SK-N-SH (cell line): ENCODE measurements around the gene CD101. TPM values are rescaled to one million over a fixed set of nuclear protein-coding genes. Genes with fewer than 3 reads are reported as not detected.

Experiments used
- CTCF ChIA-PET: fragments of 300-600, 350-600 bp; formaldehyde crosslinking; extraction: SDS; loops from one replicate; lab custom pipeline; 2021; lab: Yijun Ruan, JAX
- POLR2A ChIA-PET: fragments of 350-600 bp; sonication (Branson Sonifier 250); formaldehyde crosslinking; extraction: SDS; loops from one replicate; lab custom pipeline; 2020; ENCODE audit warnings: antibody characterized with exemption, inconsistent platforms; lab: Yijun Ruan, JAX
- DNase-seq: peaks from one replicate; pipeline ENCODE4 v3.0.0; 2012
- H2AFZ ChIP-seq: fragments of 200-600 bp; sonication (generic); 2 replicates; pipeline ENCODE4 v1.8.1; 2016; ENCODE audit warnings: antibody characterized with exemption, mild to moderate bottlenecking, low read depth
- H3F3A ChIP-seq: fragments of 200-600 bp; sonication (generic); replicated peaks from 2 replicates; pipeline ENCODE3; 2016; ENCODE audit warnings: antibody characterized with exemption, mild to moderate bottlenecking; ENCODE audit not compliant: insufficient read depth
- H3K27ac ChIP-seq, 2 experiments: fragments of 200-500 bp in 1 of 2; fragments of 200-600 bp in 1 of 2; sonication (Bioruptor generic) in 1 of 2; sonication (generic), shearing (Covaris generic) in 1 of 2; 2 replicates each; pipeline versions ENCODE4 v1.5.1 to v1.6.1; 2014 to 2016; ENCODE audit warnings: low read depth in 2 of 2, inconsistent platforms in 1 of 2, low read length in 1 of 2, mild to moderate bottlenecking in 1 of 2, mixed read lengths in 1 of 2
- H3K27me3 ChIP-seq: fragments of 200-600 bp; sonication (generic), shearing (Covaris generic); 2 replicates; pipeline ENCODE4 v1.6.1; 2016; ENCODE audit warnings: mixed run types; ENCODE audit not compliant: insufficient read depth
- H3K36me3 ChIP-seq, 2 experiments: fragments of 200-500 bp in 1 of 2; fragments of 200-600 bp in 1 of 2; sonication (Bioruptor generic) in 1 of 2; sonication (generic) in 1 of 2; replicated peaks in 1 of 2; 2 replicates each; pipeline versions ENCODE3 to v1.5.1; 2014 to 2016; ENCODE audit warnings: low read length in 1 of 2, mild to moderate bottlenecking in 1 of 2; ENCODE audit not compliant: insufficient read depth in 2 of 2, control insufficient read depth in 1 of 2
- H3K4me1 ChIP-seq, 2 experiments: fragments of 200-500 bp in 1 of 2; fragments of 200-600 bp in 1 of 2; sonication (Bioruptor generic) in 1 of 2; sonication (generic), shearing (Covaris generic) in 1 of 2; 2 replicates each; pipeline versions ENCODE4 v1.5.1 to v1.6.1; 2014 to 2016; ENCODE audit warnings: low read depth in 1 of 2, low read length in 1 of 2, mixed run types in 1 of 2; ENCODE audit not compliant: insufficient read depth in 2 of 2, control insufficient read depth in 1 of 2
- H3K4me2 ChIP-seq: fragments of 200-600 bp; sonication (generic), shearing (Covaris generic); 2 replicates; pipeline ENCODE4 v1.6.1; 2017; ENCODE audit warnings: mixed run types
- H3K4me3 ChIP-seq, 2 experiments: fragments of 200-500 bp in 1 of 2; fragments of 200-600 bp in 1 of 2; sonication (Bioruptor generic) in 1 of 2; sonication (generic), shearing (Covaris generic) in 1 of 2; 2 replicates each; pipeline versions ENCODE4 v1.5.1 to v1.8.1; 2014 to 2016; ENCODE audit warnings: low read depth in 2 of 2, inconsistent platforms in 1 of 2, low read length in 1 of 2, mild to moderate bottlenecking in 1 of 2, mixed read lengths in 1 of 2, moderate library complexity in 1 of 2
- H3K79me2 ChIP-seq: fragments of 200-600 bp; sonication (generic); 2 replicates; pipeline ENCODE4 v1.8.1; 2017; ENCODE audit warnings: mild to moderate bottlenecking; ENCODE audit not compliant: insufficient read depth
- H3K9ac ChIP-seq: fragments of 200-600 bp; sonication (generic); 2 replicates; pipeline ENCODE4 v1.6.1; 2017; ENCODE audit warnings: mixed run types
- H3K9me2 ChIP-seq: fragments of 200-600 bp; sonication (generic); 2 replicates; pipeline ENCODE4 v1.6.1; 2017; ENCODE audit warnings: mixed run types
- H3K9me3 ChIP-seq: fragments of 200-600 bp; sonication (generic); 2 replicates; pipeline ENCODE4 v1.6.1; 2017; ENCODE audit warnings: mixed run types, mild to moderate bottlenecking, moderate library complexity
- H4K20me1 ChIP-seq: fragments of 200-600 bp; sonication (generic); 2 replicates; pipeline ENCODE4 v1.6.1; 2017; ENCODE audit warnings: mild to moderate bottlenecking, mixed run types; ENCODE audit not compliant: insufficient read depth
- CHD2 ChIP-seq: fragments of 150-350 bp; IDR thresholded peaks from 2 replicates; pipeline ENCODE4 v1.6.1; 2018; ENCODE audit warnings: low read length; ENCODE audit not compliant: partially characterized antibody
- CTCF ChIP-seq: fragments of 200-600 bp; sonication (generic); IDR thresholded peaks from 2 replicates; pipeline ENCODE4 v1.6.1; 2017; ENCODE audit warnings: antibody characterized with exemption, mild to moderate bottlenecking, moderate library complexity
- FOXJ3 ChIP-seq: sonication (generic); formaldehyde crosslinking; IDR thresholded peaks from 2 replicates; pipeline ENCODE4 v1.5.1; 2020; ENCODE audit warnings: mild to moderate bottlenecking, missing genetic modification reagents
- GABPA ChIP-seq: IDR thresholded peaks from 2 replicates; pipeline ENCODE4 v1.4.0; 2012; ENCODE audit warnings: low read depth, mild to moderate bottlenecking
- GATA2 ChIP-seq: sonication (generic); formaldehyde crosslinking; IDR thresholded peaks from 2 replicates; pipeline ENCODE4 v1.5.0; 2020; ENCODE audit warnings: mild to moderate bottlenecking, missing genetic modification reagents
- MEF2A ChIP-seq: IDR thresholded peaks from 2 replicates; pipeline ENCODE4 v1.4.0; 2012; ENCODE audit warnings: low read depth, borderline replicate concordance
- NFIC ChIP-seq: IDR thresholded peaks from 2 replicates; pipeline ENCODE4 v1.4.0; 2012; ENCODE audit warnings: borderline replicate concordance
- POLR2AphosphoS5 ChIP-seq: IDR thresholded peaks from 2 replicates; pipeline ENCODE4 v1.6.1; 2012; ENCODE audit warnings: low read depth, low read length
- RXRA ChIP-seq: IDR thresholded peaks from 2 replicates; pipeline ENCODE4 v1.4.0; 2012; ENCODE audit warnings: low read depth, mild to moderate bottlenecking, borderline replicate concordance
- YY1 ChIP-seq: IDR thresholded peaks from 2 replicates; pipeline ENCODE4 v1.4.0; 2012; ENCODE audit warnings: low read depth, mild to moderate bottlenecking
- ZBTB33 ChIP-seq: IDR thresholded peaks from 2 replicates; pipeline ENCODE4 v1.4.0; 2012; ENCODE audit warnings: low read depth, borderline replicate concordance
- WGBS: methylation state at CpG from one replicate; pipeline ENCODE4 v1.1.6; 2017; ENCODE audit warnings: low lambda C conversion rate; 5-methylcytosine and 5-hydroxymethylcytosine counted together
- polyA plus RNA-seq, 3 experiments: library from polyadenylated mRNA; depleted of rRNA; stranded (reverse); fragments of >200 nt; gene quantifications; 2 replicates each; pipeline ENCODE4 v1.2.3, GENCODE V29; 2012
- TF ChIP-seq, protein P1 (sequence below): IDR thresholded peaks from 2 replicates; pipeline ENCODE4 v1.6.1; 2012; ENCODE audit warnings: mild to moderate bottlenecking, low read depth, low read length, moderate library complexity
- TF ChIP-seq, protein P2 (sequence below): fragments of 150-350 bp; IDR thresholded peaks from 2 replicates; pipeline ENCODE4 v1.6.1; 2016; ENCODE audit warnings: mild to moderate bottlenecking, low read depth, low read length

The CD101 gene
- polyA plus RNA-seq, 1 of the 3 experiments (the other 2 are of a cell fraction) = 0.16 TPM

DNA sequence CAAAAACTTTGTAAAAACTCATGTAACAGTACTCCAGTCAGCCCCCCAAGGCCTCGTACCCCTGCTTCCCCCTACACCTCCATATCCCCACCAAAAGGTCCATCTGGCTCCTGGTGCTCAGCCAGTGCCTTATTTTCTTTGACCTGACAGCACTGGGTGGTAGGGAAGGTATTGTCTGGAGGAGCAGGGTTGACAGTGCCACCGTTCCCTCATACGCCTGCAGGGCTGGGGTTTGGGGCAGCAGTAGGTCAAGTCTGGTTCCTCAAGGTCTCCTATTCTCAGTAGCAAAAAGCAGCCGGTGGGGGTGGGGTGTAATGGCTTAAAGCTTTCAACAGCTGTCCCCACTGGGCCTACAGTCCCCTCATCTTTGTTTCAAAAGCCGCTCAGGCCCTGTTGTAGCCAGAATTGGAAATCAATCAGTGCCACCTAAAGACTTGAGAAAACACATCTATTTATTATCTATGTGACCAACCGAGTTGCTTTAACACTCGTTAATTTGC, 33.3 kb downstream of the CD101 start:
- Histone ChIP-seq H3K9ac (no peak overlapping the region), H3K27ac (no peak overlapping the region), H4K20me1 (no peaks in the 10 kb centered on the region), H3K27me3 (no peaks in the 10 kb centered on the region), H3K9me2 (no peaks in the 10 kb centered on the region), H3F3A (no peaks in the 10 kb centered on the region), H3K36me3 (no peaks in the 10 kb centered on the region), H3K4me3 (no peak overlapping the region), H2AFZ (no peak overlapping the region), H3K4me2 (no peak overlapping the region), H3K4me1 (peaks cover 0 to 30% of the 10 kb centered on the region in 2 experiments; a peak in 2 of 4 replicates), H3K9me3 (no peaks in the 10 kb centered on the region), H3K79me2 (no peaks in the 10 kb centered on the region)
- DNase-seq = no peak
- POLR2A ChIA-PET = no interaction called here
- TF ChIP-seq, protein P1, sequence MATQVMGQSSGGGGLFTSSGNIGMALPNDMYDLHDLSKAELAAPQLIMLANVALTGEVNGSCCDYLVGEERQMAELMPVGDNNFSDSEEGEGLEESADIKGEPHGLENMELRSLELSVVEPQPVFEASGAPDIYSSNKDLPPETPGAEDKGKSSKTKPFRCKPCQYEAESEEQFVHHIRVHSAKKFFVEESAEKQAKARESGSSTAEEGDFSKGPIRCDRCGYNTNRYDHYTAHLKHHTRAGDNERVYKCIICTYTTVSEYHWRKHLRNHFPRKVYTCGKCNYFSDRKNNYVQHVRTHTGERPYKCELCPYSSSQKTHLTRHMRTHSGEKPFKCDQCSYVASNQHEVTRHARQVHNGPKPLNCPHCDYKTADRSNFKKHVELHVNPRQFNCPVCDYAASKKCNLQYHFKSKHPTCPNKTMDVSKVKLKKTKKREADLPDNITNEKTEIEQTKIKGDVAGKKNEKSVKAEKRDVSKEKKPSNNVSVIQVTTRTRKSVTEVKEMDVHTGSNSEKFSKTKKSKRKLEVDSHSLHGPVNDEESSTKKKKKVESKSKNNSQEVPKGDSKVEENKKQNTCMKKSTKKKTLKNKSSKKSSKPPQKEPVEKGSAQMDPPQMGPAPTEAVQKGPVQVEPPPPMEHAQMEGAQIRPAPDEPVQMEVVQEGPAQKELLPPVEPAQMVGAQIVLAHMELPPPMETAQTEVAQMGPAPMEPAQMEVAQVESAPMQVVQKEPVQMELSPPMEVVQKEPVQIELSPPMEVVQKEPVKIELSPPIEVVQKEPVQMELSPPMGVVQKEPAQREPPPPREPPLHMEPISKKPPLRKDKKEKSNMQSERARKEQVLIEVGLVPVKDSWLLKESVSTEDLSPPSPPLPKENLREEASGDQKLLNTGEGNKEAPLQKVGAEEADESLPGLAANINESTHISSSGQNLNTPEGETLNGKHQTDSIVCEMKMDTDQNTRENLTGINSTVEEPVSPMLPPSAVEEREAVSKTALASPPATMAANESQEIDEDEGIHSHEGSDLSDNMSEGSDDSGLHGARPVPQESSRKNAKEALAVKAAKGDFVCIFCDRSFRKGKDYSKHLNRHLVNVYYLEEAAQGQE = no peak
- TF ChIP-seq POLR2AphosphoS5 = no peak
- no peak for TF ChIP-seq RXRA
- TF ChIP-seq GABPA = no peak
- no peak for TF ChIP-seq ZBTB33
- TF ChIP-seq, protein P2, sequence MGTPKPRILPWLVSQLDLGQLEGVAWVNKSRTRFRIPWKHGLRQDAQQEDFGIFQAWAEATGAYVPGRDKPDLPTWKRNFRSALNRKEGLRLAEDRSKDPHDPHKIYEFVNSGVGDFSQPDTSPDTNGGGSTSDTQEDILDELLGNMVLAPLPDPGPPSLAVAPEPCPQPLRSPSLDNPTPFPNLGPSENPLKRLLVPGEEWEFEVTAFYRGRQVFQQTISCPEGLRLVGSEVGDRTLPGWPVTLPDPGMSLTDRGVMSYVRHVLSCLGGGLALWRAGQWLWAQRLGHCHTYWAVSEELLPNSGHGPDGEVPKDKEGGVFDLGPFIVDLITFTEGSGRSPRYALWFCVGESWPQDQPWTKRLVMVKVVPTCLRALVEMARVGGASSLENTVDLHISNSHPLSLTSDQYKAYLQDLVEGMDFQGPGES = no peak
- no peak for TF ChIP-seq YY1
- TF ChIP-seq NFIC = no peak
- no peak for TF ChIP-seq GATA2 (CRISPR knock-in tag)
- no peak for TF ChIP-seq CHD2
- no peak for TF ChIP-seq MEF2A
- no peak for TF ChIP-seq FOXJ3 (CRISPR knock-in tag)
- no peak for TF ChIP-seq CTCF
- WGBS = 74% methylated on average over 6 of the region's 7 CpGs
- CTCF ChIA-PET = interaction anchor here (1.3 kb wide), 1 partner anchor 458 kb away, joined by 3 read pairs; no protein-coding TSS in a partner anchor
